RWPE1 (cell line): Measurements from ENCODE around the gene ARL8A.

Experiments
- CTCF ChIA-PET: fragments of 350-600 bp; sonication (Branson Sonifier 250); formaldehyde crosslinking; extraction: SDS; loops from one replicate; lab custom pipeline; 2021; lab: Yijun Ruan, JAX
- POLR2A ChIA-PET: fragments of 400-600 bp; formaldehyde crosslinking; extraction: SDS; loops from one replicate; lab custom pipeline; 2020; ENCODE audit warnings: antibody characterized with exemption; ENCODE audit not compliant: low non-redundant PET; lab: Yijun Ruan, JAX
- DNase-seq: peaks from one replicate; pipeline ENCODE4 v3.0.0; 2012; ENCODE audit warnings: low spot score
- H3K27ac ChIP-seq: fragments of 450-650 bp; 2 replicates; pipeline ENCODE4 v1.5.1; 2017
- CTCF ChIP-seq: fragments of 450-650 bp; conservative IDR thresholded peaks from 2 replicates; pipeline ENCODE4 v1.5.1; 2017; ENCODE audit warnings: low read depth, mild to moderate bottlenecking

Gene ARL8A

DNA sequence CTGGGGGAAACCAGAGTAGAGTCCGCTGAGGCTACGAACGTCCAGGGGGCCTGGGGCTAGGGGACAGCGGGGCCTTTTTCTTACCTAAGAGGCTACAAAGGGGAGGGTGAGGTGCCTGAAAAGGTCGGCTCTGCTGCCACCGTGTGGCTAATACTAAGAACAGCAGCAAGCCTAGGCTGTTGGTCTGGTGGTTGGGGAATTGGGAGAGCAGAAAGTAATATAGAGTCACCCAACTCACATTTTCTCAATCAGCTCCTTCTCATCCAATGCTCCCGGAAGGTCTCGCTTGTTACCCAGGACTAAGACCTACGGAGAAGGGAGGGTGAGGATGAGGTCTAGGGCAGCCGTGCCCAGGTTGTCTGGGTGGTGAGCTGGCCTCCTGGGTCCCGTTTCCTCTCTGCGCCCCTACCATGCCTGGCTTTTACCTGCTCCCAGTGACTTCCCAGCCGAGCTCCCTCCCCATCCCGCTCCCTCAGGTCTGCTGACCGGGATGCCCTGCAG lies 9.3 kb downstream of the ARL8A start:
- ChIA-PET POLR2A (interaction anchor here (0.6 kb wide), 1 partner anchor 64 kb away, joined by 5 read pairs; no protein-coding TSS in a partner anchor), CTCF (interaction anchor here (0.5 to 3.5 kb wide), 38 partner anchors 8 to 294 kb away, joined by 3 to 34 read pairs (median 5); partner anchors contain the start of genes ELF3 and RNPEP)
- DNase-seq = peak; percentile 94
- H3K27ac ChIP-seq = peak overlapping the region; percentile 85
- TF ChIP-seq CTCF = peak; percentile 86

DNA sequence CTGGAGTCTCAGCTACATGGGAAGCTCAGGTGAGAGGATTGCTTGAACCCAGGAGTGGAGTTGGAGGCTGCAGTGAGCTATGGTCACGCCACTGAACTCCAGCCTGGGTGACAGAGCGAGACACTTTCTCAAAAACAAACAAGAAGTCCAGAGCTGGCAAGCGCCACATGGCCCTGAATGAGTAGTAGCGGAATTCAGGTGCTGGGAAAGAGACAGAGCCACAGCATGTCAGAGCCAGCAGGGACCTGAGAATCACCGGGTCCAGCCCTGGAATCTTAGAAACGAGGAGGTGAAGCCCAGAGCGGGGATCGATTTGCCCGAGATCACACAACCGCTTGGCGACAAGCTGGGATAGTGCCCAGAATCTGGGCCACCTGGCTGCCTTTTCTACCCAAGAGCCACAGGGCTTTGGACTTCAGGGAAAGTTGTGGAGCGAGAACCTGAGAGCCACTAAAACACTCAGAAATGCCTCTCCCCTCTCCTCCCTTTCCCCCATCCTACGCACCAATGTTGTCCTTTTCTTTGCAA lies 9.8 kb downstream of the ARL8A start:
- ChIA-PET CTCF (interaction anchor here (0.5 to 3.5 kb wide), 24 partner anchors 9 to 568 kb away, joined by 3 to 34 read pairs (median 5); partner anchors contain the start of gene ELF3), POLR2A (no interaction called here)
- peak overlapping the region; percentile 85 for H3K27ac ChIP-seq
- TF ChIP-seq CTCF = no peak
- no peak for DNase-seq

GRCh38 chr1:202133989-202134388 lies 10.5 kb downstream of the ARL8A start:
- no peak for TF ChIP-seq CTCF
- CTCF ChIA-PET = interaction anchor here (0.6 to 3.5 kb wide), 11 partner anchors 10 to 526 kb away, joined by 3 to 34 read pairs (median 6); partner anchors contain the start of gene ELF3
- POLR2A ChIA-PET = interaction anchor here (0.9 kb wide), 1 partner anchor 124 kb away, joined by 4 read pairs; the partner anchor contains the start of gene ELF3
- DNase-seq = no peak
- peak overlapping the region; percentile 85 for H3K27ac ChIP-seq

- H3K27ac ChIP-seq = peak overlapping the region; percentile 85
- TF ChIP-seq CTCF = no peak
- ChIA-PET POLR2A (interaction anchor here (0.9 kb wide), 1 partner anchor 123 kb away, joined by 4 read pairs; the partner anchor contains the start of gene ELF3), CTCF (interaction anchor here (0.7 to 4.0 kb wide), 3 partner anchors 15 to 133 kb away, joined by 3 to 29 read pairs (median 23); no protein-coding TSS in a partner anchor)
- DNase-seq = no peak
Measured at GRCh38 chr1:202133496-202133895, 11.0 kb downstream of the ARL8A start.

- no peak for TF ChIP-seq CTCF
- ChIA-PET POLR2A (interaction anchor here (0.9 kb wide), 1 partner anchor 123 kb away, joined by 4 read pairs; the partner anchor contains the start of gene ELF3), CTCF (interaction anchor here (0.7 to 4.0 kb wide), 3 partner anchors 14 to 133 kb away, joined by 3 to 29 read pairs (median 23); no protein-coding TSS in a partner anchor)
- DNase-seq = no peak
- peak overlapping the region; percentile 85 for H3K27ac ChIP-seq
Measured at GRCh38 chr1:202133001-202133400, 11.5 kb downstream of the ARL8A start.

DNA sequence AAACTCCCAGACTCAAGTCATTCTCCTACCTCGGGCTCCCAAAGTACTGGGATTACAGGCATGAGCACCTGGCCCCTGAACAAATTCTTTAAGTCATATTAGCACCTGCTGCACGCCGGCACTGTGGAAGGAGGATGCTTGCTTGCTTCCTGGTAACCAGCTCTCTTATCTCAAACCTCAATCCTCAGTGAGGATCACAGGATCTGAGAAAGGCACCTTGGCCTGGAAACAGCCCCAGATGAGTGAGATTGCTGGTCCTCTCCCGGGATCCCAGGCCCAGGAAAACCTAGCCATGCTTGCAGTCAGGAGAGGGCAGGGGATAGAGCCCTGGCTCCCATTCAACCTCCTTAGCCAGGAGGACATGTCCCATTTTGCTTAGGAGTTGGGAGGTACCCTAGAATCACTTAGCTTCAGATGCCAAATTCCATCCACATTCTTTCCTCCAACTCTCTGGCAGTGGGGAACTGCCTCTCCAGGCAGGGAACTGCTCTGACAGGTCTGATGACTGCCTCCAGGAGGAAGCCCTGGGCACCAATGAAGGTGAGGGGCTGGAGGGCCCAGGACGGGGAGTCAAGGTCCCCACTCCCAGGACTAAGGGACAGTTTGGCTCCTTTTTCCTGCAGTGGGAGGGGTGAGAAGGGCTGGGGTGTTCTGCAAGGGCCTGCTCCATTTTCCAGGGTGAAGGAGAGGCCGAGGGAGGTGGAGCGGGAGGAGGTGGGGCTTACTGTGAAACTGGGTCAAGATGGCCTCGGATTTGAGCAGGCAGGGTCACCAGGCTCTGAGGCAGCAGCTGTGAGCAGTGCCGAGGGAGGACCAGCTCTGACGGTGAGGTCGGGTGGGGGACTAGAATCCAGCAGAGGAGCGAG lies 12.3 kb downstream of the ARL8A start:
- H3K27ac ChIP-seq = peak overlapping the region; percentile 85
- ChIA-PET CTCF (interaction anchor here (0.5 to 4.0 kb wide), 4 partner anchors 27 to 237 kb away, joined by 3 to 23 read pairs (median 6); no protein-coding TSS in a partner anchor), POLR2A (no interaction called here)
- TF ChIP-seq CTCF = no peak
- no peak for DNase-seq
